ENCODE data around the gene GLB1L.

Gene GLB1L

DNA sequence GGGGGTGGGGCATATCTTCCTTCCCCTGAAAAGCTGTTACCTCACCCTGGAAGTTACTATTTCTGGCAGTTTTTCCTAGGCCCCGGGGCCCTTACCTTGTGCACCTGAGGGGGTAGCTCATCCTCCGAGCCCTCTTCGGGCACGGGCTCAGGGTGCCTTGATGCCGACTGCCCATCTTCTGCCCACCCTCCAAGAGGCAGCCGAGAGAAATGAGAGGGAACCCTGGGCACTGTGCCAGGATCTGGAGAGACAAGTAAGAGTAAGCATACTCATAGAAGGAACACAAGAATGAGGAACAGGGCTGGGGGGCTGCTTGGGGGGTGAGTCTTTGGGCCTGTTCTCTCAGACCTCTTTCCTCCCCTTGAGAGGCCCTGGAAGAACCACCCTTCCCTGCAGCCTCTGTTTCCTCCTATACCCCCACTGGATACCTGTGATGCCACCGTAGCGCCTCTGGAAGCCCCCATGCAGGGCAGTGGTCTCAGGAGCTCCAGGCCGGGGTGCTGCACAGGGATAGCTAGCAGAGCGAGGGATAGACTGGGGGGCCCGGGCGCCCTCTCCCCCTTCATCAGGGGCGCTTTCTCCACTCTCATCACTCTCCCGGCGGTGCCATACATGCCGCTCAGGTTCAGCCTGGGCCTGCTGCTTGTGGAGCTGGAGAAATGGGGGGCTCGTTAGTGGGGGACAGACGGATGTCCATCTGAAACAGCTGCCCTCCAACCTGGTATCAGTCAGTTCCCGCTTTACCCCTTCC is 24.4 kb downstream of the GLB1L start:
- Histone ChIP-seq H4K20me1 (ENCODE audit: insufficient read depth) (no peaks in the 10 kb centered on the region), H3K4me2 (no peak overlapping the region), H3K27ac (no peak overlapping the region), H3K36me3 (ENCODE audit: insufficient read depth) (no peaks in the 10 kb centered on the region; the same call in 1 of the 2 replicates), H3K79me2 (ENCODE audit: insufficient read depth, low read depth) (no peaks in the 10 kb centered on the region), H2AFZ (ENCODE audit: low read depth) (no peak overlapping the region), H3K9ac (no peak overlapping the region), H3K4me3 (IDR thresholded peaks at IDR 0.05; ENCODE audit: insufficient read depth, low read depth, low read length) (no peak overlapping the region), H3K4me1 (ENCODE audit: low read depth, poor library complexity, severe bottlenecking) (peaks cover 14% of the 10 kb centered on the region), H3K27me3 (ENCODE audit: insufficient read depth, low read depth) (no peaks in the 10 kb centered on the region)
- TF ChIP-seq, protein P1, sequence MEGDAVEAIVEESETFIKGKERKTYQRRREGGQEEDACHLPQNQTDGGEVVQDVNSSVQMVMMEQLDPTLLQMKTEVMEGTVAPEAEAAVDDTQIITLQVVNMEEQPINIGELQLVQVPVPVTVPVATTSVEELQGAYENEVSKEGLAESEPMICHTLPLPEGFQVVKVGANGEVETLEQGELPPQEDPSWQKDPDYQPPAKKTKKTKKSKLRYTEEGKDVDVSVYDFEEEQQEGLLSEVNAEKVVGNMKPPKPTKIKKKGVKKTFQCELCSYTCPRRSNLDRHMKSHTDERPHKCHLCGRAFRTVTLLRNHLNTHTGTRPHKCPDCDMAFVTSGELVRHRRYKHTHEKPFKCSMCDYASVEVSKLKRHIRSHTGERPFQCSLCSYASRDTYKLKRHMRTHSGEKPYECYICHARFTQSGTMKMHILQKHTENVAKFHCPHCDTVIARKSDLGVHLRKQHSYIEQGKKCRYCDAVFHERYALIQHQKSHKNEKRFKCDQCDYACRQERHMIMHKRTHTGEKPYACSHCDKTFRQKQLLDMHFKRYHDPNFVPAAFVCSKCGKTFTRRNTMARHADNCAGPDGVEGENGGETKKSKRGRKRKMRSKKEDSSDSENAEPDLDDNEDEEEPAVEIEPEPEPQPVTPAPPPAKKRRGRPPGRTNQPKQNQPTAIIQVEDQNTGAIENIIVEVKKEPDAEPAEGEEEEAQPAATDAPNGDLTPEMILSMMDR (conservative IDR thresholded peaks at IDR 0.05; ENCODE audit: low read depth, low read length), result no peak

DNA sequence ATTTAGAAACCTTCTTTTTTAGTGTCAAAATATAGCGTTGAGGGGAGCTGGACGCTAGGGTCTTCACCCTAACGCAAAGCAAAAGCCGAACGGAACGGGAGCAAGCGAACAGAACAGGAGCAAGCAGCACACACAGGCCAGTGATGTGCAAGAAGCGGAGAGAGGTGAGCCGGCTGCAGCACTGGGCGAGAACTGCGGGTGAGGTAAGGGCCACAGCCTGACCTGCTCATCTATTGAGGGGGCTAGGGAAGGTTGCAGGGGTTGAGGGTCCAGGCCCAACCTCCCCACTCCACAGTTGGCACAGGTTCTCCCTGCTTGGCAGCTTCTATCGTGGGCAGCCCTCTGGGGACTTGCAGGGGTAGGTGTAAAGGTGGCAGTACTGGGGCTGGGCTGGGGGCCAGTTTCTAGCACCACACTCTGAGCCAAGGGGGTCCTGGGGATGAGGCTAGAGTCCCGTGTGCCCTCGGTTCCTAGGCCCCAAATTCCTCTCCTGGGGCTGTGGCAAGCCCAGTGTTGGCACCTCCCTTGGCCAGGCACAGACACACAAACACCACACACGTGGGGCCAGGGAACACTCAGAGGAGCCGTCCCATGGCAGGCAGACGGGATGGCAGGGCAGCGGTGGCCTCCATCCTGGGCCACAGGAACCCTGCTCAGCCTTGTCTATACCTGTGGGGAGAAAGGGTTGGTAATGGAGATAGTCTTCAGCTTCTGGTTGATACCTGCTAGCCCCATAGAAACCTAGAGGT is 25.3 kb downstream of the GLB1L start:
- H3K79me2 ChIP-seq (ENCODE audit: insufficient read depth, low read depth), result no peaks in the 10 kb centered on the region
- no peak overlapping the region for H2AFZ ChIP-seq (ENCODE audit: low read depth)
- H3K9ac ChIP-seq, result no peak overlapping the region
- H3K36me3 ChIP-seq (ENCODE audit: insufficient read depth), result no peaks in the 10 kb centered on the region; the same call in 1 of the 2 replicates
- no peak overlapping the region for H3K27ac ChIP-seq
- TF ChIP-seq, protein P1 (conservative IDR thresholded peaks at IDR 0.05; ENCODE audit: low read depth, low read length), result no peak
- no peak overlapping the region for H3K4me2 ChIP-seq
- no peak overlapping the region for H3K4me3 ChIP-seq (IDR thresholded peaks at IDR 0.05; ENCODE audit: insufficient read depth, low read depth, low read length)
- H3K27me3 ChIP-seq (ENCODE audit: insufficient read depth, low read depth), result no peaks in the 10 kb centered on the region
- H4K20me1 ChIP-seq (ENCODE audit: insufficient read depth), result no peaks in the 10 kb centered on the region
- peaks cover 14% of the 10 kb centered on the region for H3K4me1 ChIP-seq (ENCODE audit: low read depth, poor library complexity, severe bottlenecking)

DNA sequence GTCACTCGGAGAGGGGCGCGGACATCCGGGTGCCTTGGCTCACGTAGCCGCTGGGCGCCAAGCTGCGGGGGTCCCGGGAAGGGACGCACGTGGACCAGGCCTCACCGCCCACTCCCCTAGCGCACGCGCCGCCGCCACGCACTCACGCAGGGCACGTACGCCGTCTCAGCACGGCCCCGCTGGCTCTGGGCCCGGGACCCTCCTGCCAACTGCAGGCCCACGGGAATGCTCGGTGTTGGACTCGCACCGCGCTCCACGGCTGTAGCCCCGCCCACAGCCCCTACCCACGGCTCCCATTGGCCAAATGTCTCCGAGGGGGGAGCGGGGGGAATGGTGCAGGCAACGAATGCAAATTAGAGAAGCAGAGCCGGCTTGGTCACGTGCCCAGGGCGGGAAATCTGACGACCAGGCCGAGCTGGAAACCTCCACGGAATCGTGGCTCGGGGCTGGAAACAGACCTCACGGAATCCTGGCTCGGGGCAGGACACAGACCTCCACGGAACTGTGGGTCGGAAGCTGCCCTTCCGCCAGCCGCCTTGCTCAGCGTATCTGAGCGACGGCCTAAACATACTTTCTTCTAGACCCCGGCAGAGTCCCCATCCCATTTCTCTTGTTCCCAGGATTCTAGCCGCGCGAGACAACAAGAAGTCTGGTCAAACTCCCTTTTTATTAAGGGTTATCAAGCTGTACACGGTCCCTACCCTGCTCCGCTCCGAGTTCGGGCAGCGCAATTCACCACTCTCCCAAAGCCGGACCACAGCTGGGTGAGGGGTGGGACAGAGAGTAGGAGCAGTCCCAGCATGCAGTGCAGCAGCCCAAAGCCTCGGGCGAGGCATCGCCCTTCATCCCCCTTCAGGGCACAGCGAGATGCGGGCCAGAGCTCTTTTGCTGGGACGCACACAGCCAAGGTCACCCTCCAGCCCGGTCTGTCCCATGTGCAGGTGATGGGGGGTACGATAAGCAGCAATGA is 26.2 kb downstream of the GLB1L start, which contains the start of gene ABCB6:
Gene ABCB6, minus strand, starts transcription at position 227 of the 970 bp plus-strand sequence. CDS start 285 bp downstream, outside the sequence.
- peak within 1 kb of the TSS; percentile 85 for H3K9ac ChIP-seq
- peak within 1 kb of the TSS; percentile 83 for H3K4me3 ChIP-seq (IDR thresholded peaks at IDR 0.05; ENCODE audit: insufficient read depth, low read depth, low read length)
- H3K36me3 ChIP-seq (ENCODE audit: insufficient read depth), result no peaks in the 10 kb centered on the region; the same call in 1 of the 2 replicates
- no peaks in the 10 kb centered on the region for H3K79me2 ChIP-seq (ENCODE audit: insufficient read depth, low read depth)
- H4K20me1 ChIP-seq (ENCODE audit: insufficient read depth), result no peaks in the 10 kb centered on the region
- no peaks in the 10 kb centered on the region for H3K27me3 ChIP-seq (ENCODE audit: insufficient read depth, low read depth)
- peak within 1 kb of the TSS; percentile 75 for H3K27ac ChIP-seq
- TF ChIP-seq, protein P1 (conservative IDR thresholded peaks at IDR 0.05; ENCODE audit: low read depth, low read length), result no peak
- H2AFZ ChIP-seq (ENCODE audit: low read depth), result peak within 1 kb of the TSS; percentile 67
- H3K4me2 ChIP-seq, result peak within 1 kb of the TSS; percentile 76
- peaks cover 14% of the 10 kb centered on the region for H3K4me1 ChIP-seq (ENCODE audit: low read depth, poor library complexity, severe bottlenecking)

DNA sequence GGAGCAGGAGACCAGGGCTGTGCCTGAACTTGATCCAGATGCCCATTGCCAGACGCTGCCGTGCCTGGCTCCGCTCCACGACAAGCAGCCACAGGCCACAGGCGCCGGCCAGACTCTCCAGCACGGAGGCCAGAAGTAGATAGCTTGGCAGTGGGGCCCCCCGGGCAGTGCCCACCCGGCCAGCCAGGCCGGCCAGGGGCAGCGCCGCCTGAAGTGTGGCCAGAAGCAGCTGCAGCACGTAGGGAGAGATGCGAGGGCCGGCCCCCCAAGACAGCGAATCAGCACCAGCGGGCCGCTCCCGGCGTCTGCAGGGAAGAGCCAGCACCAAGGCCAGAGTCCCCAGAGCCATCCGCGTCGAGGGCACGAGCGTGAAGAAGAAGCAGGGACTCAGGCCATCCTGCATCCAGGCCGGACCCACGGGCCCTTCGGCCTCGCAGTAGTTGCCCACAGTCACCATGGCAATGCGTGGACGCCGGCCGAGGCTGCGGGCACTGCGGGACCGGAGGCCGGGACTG is 27.0 kb downstream of the GLB1L start:
- Histone ChIP-seq H2AFZ (ENCODE audit: low read depth) (peak overlapping the region; percentile 67), H4K20me1 (ENCODE audit: insufficient read depth) (no peaks in the 10 kb centered on the region), H3K4me2 (peak overlapping the region; percentile 76), H3K4me1 (ENCODE audit: low read depth, poor library complexity, severe bottlenecking) (peaks cover 14% of the 10 kb centered on the region), H3K27me3 (ENCODE audit: insufficient read depth, low read depth) (no peaks in the 10 kb centered on the region), H3K79me2 (ENCODE audit: insufficient read depth, low read depth) (no peaks in the 10 kb centered on the region), H3K27ac (peak overlapping the region; percentile 75), H3K36me3 (ENCODE audit: insufficient read depth) (no peaks in the 10 kb centered on the region; the same call in 1 of the 2 replicates), H3K9ac (peak overlapping the region; percentile 85), H3K4me3 (IDR thresholded peaks at IDR 0.05; ENCODE audit: insufficient read depth, low read depth, low read length) (peak overlapping the region; percentile 83)
- TF ChIP-seq, protein P1 (conservative IDR thresholded peaks at IDR 0.05; ENCODE audit: low read depth, low read length), result no peak

Data from KMS-11 (cell line).